Kidney (tissue), 14 donors: ENCODE data around the gene GGT5. TPM values are rescaled to one million over a fixed set of nuclear protein-coding genes. Genes with fewer than 3 reads are reported as not detected.

Experiments used
- DNase-seq, 5 donors: peaks; one replicate each; pipeline ENCODE4 v3.0.0-alpha.2; 2013 to 2020
- FAIRE-seq: peaks from 2 replicates; lab custom pipeline; 2012; peaks lifted over from hg19 to GRCh38; lab: Jason Lieb, UNC
- H3K27ac ChIP-seq, 2 donors: one replicate each; pipeline ENCODE4 v1.7.0; 2013; ENCODE audit warnings: low read depth in 2 of 2, low read length in 2 of 2, inconsistent platforms in 1 of 2
- H3K27me3 ChIP-seq: one replicate; pipeline ENCODE4 v1.7.1; 2013; ENCODE audit warnings: low read length, inconsistent platforms; ENCODE audit not compliant: control insufficient read depth, insufficient read depth
- H3K36me3 ChIP-seq, 3 donors: one replicate each; pipeline versions ENCODE4 v1.7.0 to v1.7.1; 2013; ENCODE audit warnings: low read length in 3 of 3, control low read depth in 1 of 3, inconsistent platforms in 1 of 3; ENCODE audit not compliant: insufficient read depth in 3 of 3, control insufficient read depth in 2 of 3
- H3K4me1 ChIP-seq, 3 donors: one replicate each; pipeline versions ENCODE4 v1.7.0 to v1.7.1; 2013; ENCODE audit warnings: low read length in 3 of 3, inconsistent platforms in 1 of 3, low read depth in 1 of 3; ENCODE audit not compliant: control insufficient read depth in 2 of 3, insufficient read depth in 2 of 3
- H3K4me3 ChIP-seq, 3 donors: one replicate each; pipeline versions ENCODE4 v1.7.0 to v1.8.1; 2013; ENCODE audit warnings: low read length in 3 of 3, control low read depth in 1 of 3, inconsistent platforms in 1 of 3
- H3K9ac ChIP-seq, 3 donors: one replicate each; pipeline versions ENCODE4 v1.7.0 to v1.7.1; 2013; ENCODE audit warnings: low read length in 3 of 3, control low read depth in 1 of 3, inconsistent platforms in 1 of 3
- H3K9me3 ChIP-seq, 3 donors: one replicate each; pipeline versions ENCODE4 v1.7.0 to v1.7.1; 2013; ENCODE audit warnings: low read length in 3 of 3, control low read depth in 1 of 3, inconsistent platforms in 1 of 3; ENCODE audit not compliant: control insufficient read depth in 2 of 3, insufficient read depth in 1 of 3
- intact Hi-C: fragments of 100-400 bp; cut with DNase I; formaldehyde crosslinking; loops from one replicate; pipeline ENCODE4 v1.11.1; 2022
- polyA plus RNA-seq: library from polyadenylated mRNA; stranded (reverse); fragments of 350-450 nt; fragmentation: Illumina TruSeq; extraction: RNeasy Lipid Tissue Mini Kit (QIAGEN cat#74804); gene quantifications from one replicate; pipeline ENCODE4 v1.2.3, GENCODE V29; 2014; ENCODE audit warnings: low read depth, low replicate concordance; ENCODE audit not compliant: insufficient read depth
- total RNA-seq: library from RNA; stranded (reverse); fragmentation: NEBNext Ultra II Directional; extraction: Animal tissue kit (Norgen Biotek cat#: 25700); gene quantifications from one replicate; pipeline ENCODE4 v1.2.1, GENCODE V29; 2021
- TF ChIP-seq, protein P1 (sequence below): IDR thresholded peaks from 3 replicates; pipeline ENCODE4 v1.5.1; 2012; ENCODE audit warnings: mild to moderate bottlenecking, moderate library complexity, borderline replicate concordance; ENCODE audit not compliant: insufficient read depth; ENCODE audit errors: extremely low read depth
- donor health status: control.
- donor health status: control.
- donor health status: control.
- donor health status: control.
- donor health status: control.
- donor health status: DM: yes; HTN: yes; CAD: no.
- donor health status: Normal renal cell carcinoma (clear cell type).

GGT5 gene
- total and polyA plus RNA-seq, 2 donors from 2014 or later: 63.2 to 103 TPM

DNA sequence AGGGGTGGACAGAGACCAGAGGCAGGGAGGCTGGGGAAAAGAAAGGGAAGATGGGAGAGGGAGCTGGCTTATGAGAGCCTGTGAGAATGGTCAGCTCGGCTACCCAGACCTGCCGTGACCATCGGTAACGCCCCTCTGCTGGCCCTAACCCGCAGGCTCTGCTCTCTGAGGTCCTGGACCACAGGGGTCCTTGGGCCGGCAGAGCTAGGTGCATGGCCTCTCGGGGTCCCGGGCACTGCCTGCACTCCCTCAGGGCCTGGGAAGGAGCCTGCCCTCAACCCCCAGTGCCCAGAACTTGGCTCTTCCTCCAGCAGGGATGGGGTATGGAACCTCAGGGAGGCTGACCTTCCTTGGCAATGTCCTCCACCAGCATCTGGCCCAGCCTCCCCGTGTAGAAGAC is 13.2 kb downstream of the GGT5 start:
- Histone ChIP-seq H3K4me1 (no peaks in the 10 kb centered on the region), H3K4me3 (no peak overlapping the region), H3K27me3 (no peaks in the 10 kb centered on the region), H3K9ac (no peak overlapping the region), H3K9me3 (no peaks in the 10 kb centered on the region), H3K27ac (no peak overlapping the region), H3K36me3 (no peaks in the 10 kb centered on the region)
- DNase-seq (no peak), FAIRE-seq (no peak)
- intact Hi-C loops: no loop called here
- TF ChIP-seq, protein P1, sequence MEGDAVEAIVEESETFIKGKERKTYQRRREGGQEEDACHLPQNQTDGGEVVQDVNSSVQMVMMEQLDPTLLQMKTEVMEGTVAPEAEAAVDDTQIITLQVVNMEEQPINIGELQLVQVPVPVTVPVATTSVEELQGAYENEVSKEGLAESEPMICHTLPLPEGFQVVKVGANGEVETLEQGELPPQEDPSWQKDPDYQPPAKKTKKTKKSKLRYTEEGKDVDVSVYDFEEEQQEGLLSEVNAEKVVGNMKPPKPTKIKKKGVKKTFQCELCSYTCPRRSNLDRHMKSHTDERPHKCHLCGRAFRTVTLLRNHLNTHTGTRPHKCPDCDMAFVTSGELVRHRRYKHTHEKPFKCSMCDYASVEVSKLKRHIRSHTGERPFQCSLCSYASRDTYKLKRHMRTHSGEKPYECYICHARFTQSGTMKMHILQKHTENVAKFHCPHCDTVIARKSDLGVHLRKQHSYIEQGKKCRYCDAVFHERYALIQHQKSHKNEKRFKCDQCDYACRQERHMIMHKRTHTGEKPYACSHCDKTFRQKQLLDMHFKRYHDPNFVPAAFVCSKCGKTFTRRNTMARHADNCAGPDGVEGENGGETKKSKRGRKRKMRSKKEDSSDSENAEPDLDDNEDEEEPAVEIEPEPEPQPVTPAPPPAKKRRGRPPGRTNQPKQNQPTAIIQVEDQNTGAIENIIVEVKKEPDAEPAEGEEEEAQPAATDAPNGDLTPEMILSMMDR: no peak

DNA sequence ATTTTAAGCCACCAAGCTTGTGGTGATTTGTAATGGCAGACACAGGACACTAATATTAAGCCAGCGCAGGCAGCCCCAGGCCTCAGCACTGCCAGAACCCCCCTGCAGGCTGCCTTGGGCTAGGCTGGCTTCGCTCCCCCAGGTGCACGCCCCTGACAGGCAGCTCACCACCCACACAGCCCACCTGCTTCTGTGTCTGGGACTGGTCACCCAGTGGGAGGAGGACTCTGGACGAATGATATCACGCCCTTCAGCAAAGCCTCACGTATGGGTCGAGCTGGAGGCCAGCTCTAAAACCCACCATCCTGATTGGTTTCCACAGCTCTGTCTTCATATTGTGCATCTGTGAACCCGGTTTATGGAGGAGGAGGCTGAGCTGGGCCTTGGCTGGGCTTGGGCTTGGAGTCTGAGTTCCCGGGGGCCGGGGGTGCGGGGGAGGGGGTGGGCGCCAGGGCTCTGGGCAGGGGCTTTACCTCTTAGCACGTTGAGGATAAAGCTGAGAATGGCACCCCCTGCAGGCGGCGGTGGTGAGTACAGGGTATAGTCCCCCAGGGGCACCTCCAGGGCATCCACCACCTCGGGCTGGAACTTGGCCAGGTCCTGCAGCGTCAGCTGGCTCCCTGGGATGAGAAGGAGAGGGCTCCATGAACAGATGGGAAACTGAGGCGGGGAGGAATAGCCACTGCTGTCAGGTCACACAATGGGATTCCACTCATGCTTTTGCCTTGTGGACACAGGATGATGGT is 13.8 kb downstream of the GGT5 start:
- no peaks in the 10 kb centered on the region for H3K9me3 ChIP-seq
- DNase-seq (peak in 1 of 5 donors; percentile 80), FAIRE-seq (no peak)
- H3K4me1 ChIP-seq: no peaks in the 10 kb centered on the region
- intact Hi-C loops: no loop called here
- no peak overlapping the region for H3K9ac ChIP-seq
- TF ChIP-seq, protein P1: peak; percentile 18
- no peaks in the 10 kb centered on the region for H3K36me3 ChIP-seq
- H3K27ac ChIP-seq: no peak overlapping the region
- no peak overlapping the region for H3K4me3 ChIP-seq
- H3K27me3 ChIP-seq: no peaks in the 10 kb centered on the region

DNA sequence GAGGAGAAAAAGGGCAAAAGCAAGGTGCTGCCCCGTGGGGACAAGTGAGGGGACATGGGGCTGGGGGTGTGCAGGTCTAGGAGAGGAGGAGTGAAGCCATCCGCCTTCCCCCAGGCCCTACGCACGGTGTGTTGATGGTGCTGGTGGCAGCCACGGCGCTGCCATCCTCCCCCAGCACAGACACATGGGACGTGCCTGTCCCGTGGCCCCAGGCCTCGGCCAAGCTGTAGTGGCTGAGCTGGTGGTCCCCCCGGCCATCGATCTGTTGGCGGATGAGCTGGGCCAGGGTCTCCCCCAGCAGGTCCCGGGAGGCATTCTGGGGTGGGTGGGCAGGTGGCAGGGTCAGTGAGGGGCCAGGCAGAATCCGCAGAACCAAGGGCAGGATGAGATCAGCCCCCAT is 18.9 kb downstream of the GGT5 start:
- intact Hi-C loops: no loop called here
- Histone ChIP-seq H3K27me3 (no peaks in the 10 kb centered on the region), H3K27ac (no peak overlapping the region), H3K4me3 (no peak overlapping the region), H3K36me3 (peaks cover 0 to 3% (median 0%) of the 10 kb centered on the region in 3 donors), H3K4me1 (no peaks in the 10 kb centered on the region), H3K9me3 (peaks cover 0 to 4% (median 0%) of the 10 kb centered on the region in 3 donors), H3K9ac (no peak overlapping the region)
- peak in 1 of 5 donors; percentile 65 for DNase-seq
- TF ChIP-seq, protein P1: no peak
- FAIRE-seq: no peak
